HK-2 (cell line): ENCODE results near the gene OR5K4.
"Not testable (repeated sequence)": the region's sequence is repeated elsewhere in the genome, so short reads cannot be mapped to it uniquely, and the experiment has no call there.

Experiments
- DNase-seq: peaks from one replicate; pipeline ENCODE4 v3.0.0-alpha.2; 2018; ENCODE audit not compliant: unreplicated experiment

The OR5K4 gene

DNA sequence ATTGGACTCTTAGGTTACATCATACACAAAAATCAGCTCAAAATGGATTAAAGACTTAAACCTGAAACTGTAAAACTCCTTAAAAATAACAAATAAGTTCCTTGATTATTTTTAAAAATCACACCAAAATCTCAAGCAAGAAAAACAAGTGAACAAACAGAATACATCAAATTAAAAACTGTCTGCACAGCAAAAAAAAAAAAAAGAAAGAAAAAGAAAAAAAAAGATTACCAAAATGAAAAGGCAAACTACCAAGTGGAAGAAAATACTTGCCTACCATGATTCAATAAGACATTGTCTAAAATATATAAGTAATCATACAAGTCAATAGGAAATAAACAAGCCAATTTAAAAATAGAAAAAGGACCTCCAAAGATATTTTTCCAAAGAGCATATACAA, 17.5 kb downstream of the OR5K4 start:
- DNase-seq, result no peak

DNA sequence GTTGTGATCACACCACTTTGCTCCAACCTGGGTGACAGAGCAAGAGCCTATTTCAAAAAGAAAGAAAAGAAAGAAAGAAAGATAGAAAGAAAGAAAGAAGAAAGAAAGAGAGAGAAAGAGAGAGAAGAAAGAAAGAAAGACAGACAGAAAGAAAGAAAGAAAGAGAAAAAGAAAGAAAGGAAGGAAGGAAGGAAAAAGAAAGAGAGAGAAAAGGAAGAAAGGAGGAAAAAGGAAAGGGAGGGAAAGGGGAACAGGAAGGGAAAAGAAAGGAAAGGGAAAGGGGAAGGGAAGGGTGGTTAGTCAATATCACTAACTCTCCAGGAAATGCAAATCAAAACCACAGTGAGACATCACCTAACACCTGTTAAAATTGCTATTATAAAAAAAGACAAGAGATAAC, 18.2 kb downstream of the OR5K4 start:
- DNase-seq, result no peak

DNA sequence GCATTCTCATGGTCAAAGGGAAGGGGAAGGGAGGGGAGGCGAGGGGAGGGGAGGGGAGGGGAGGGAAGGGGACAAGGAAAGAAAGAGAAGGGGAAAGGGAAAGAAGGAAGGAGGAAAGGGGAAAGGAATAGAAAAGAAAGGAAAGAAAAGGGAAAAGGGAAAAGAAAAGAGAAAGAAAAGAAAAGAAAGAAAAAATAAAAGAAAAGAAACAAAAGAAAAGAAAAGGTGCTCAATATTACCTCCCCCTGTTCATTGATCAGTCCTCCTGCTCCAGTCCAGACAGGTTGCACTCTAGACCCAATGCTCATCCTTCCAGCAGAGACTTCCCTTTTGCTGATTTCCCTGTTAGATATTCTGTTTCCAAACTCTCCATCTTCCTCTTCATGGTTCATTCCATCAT, 18.8 kb downstream of the OR5K4 start:
- no peak for DNase-seq

DNA sequence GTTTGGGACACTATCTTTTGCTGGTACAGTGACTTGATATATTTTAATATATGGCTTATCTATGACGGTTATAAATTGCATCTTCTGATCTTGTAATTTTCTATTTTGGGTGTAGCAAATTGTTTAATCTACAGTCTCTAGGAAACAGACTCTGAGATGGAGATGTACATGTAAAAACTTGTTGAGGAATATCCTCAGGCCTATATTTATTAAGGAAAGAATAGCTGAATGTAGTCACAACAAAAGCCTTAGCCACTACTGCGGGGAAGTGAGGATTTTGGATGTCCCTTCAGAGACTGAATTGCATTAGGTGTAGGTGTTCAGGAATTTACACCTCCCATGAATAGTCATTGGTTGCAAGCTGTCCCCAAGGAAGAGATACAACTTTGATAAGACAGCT, 23.0 kb downstream of the OR5K4 start:
- no peak for DNase-seq

DNA sequence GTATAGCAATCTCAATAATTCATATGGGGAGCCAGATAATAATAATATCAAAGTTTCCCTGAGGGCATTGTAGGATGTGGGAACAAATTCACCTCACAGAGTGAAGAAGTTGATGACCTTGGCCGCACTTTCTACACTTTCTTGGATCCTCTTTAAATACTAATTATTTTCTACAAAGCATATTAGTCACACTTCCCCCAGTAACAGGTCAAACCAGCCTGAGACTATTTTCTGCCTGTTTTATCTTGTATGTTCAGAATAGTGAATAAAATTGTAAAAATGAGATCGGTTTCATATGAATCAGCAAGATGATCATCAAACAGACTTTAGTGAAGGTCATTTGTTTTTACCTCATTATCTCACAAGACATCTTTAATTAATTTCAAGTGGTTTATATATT, 34.5 kb downstream of the OR5K4 start:
- DNase-seq, result no peak

DNA sequence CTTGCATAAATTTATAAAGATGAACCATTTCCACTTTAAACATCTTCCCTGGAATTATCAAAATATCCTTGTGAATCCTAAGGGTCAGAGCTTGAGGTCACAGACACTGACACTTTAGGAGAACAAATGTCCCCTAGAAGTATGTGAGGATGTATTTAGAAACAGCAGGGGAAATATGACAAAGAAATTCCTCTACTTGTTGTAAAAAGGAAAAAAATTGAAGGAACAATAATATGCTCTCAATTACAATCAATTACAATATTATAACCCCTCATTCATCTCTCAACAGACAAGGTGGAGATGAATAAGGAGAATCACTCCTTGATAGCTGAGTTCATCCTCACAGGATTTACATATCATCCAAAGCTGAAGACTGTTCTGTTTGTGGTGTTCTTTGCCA, 36.7 kb downstream of the OR5K4 start, which contains the start of gene OR5K3:
OR5K3 (plus strand) TSS at position 301 of the 400 bp plus-strand sequence; CDS start at position 301, 0 bp downstream.
- no peak for DNase-seq

DNA sequence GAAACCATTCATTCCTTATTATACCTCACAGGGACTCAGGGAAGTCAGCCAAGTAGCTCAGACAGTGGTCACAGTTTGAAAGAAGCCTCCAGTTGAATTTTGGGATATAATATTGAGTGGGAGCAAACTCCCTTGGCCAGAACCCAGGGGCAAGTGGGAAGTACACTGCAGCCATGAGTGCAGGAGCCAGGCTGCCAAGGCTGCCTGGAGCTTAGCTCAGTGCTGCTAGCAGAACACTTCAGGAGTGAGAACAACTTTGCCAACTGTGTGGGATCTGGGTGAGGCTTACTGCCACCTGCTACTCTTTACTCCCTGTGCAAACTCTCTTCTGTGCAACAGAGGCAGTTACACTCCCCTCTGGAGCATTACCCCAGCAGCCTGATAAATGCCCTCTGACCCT, 41.4 kb downstream of the OR5K4 start:
- DNase-seq, result no peak

DNA sequence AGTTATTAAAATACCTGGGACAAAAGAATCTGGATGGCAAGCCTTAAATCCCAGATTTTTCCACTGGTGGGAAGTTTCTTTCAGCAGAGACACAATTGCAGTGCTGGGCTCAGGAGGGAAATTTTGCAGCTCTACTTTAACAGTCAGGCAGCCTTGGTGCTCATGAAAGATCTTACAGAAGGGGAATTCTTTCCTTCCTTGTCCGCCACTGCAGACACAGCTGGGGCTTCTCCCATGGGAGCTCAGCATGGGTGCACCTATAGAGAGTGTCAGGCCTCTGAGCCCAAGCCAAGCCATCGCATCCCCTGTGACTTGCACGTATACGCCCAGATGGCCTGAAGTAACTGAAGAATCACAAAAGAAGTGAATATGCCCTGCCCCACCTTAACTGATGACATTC, 42.8 kb downstream of the OR5K4 start:
- DNase-seq, result not testable (repeated sequence)

DNA sequence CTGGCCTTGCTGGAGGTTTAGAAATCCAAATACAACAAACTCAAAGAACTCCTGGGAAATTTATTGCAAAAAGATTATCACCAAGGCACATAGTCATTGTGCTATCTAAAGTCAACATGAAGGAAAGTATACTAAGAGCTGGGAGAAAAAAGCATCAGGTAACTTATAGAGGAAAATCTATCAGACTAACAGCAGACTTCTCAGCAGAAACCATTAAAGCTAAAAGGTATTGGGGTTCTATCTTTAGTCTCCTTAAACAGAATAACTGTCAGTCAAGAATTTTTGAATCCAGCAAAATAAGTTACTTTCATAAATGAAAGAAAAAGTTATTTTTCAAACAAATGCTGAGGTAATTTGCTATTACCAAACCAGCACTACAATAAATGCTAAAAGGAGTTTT, 44.9 kb downstream of the OR5K4 start:
- no peak for DNase-seq

DNA sequence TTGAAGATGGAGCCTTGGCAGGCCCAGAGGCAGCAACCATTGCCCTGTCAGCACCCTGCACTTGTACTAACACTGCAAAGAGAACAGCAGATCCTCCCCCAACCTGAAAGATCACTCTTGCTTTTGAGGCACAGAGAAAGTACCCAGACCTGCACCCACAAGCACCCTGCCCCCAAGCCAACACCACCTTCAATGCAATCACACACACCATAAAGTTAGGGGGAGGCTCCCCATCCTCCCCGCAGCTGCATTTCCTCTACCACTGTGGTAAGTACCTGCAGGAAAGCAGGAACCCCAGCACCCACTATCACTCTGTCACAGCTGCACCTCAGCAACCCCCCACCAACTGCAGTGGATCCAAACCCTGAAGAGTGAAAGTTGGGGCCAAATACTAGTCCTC, 48.9 kb downstream of the OR5K4 start:
- no peak for DNase-seq

DNA sequence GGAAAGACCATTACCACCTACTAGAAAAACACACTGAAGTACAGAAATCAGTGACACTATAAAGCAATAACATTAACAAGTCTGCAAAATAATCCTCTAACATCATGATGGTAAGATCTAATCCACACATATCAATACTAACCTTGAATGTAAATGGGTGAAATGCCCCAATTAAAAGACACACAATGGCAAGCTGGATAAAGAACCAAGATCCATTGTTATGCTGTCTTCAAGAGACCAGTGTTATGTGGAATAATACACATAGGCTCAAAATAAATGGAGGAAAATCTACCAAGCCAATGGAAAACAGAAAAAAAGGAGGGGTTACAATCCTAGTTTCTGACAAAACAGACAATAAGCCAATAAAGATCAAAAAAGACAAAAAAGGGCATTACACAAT, 50.4 kb downstream of the OR5K4 start:
- DNase-seq, result no peak
